Kidney capillary endothelial cell (primary cell): ENCODE results near the gene ANO10.

Source experiments
- DNase-seq: peaks from one replicate; pipeline ENCODE4 v3.0.0-alpha.2; 2018; ENCODE audit warnings: low spot score

Gene ANO10

GRCh38 chr3:43346978-43347749 is 274.6 kb downstream of the ANO10 start:
- no peak for DNase-seq

GRCh38 chr3:43345877-43346276 is 275.9 kb downstream of the ANO10 start:
- no peak for DNase-seq

- DNase-seq = no peak
These were observed 276.6 kb downstream of the ANO10 start for GRCh38 chr3:43345246-43345645.

GRCh38 chr3:43344520-43344919 is 277.3 kb downstream of the ANO10 start:
- DNase-seq = no peak

GRCh38 chr3:43343815-43344214 is 278.0 kb downstream of the ANO10 start:
- no peak for DNase-seq

GRCh38 chr3:43343185-43343584 is 278.6 kb downstream of the ANO10 start:
- DNase-seq = no peak

- DNase-seq = no peak
These were observed 280.0 kb downstream of the ANO10 start for GRCh38 chr3:43341788-43342187.

- DNase-seq = no peak
These were observed 281.4 kb downstream of the ANO10 start for GRCh38 chr3:43340403-43340802.

- DNase-seq = no peak
These were observed 283.5 kb downstream of the ANO10 start for GRCh38 chr3:43338295-43338694.

GRCh38 chr3:43335799-43336198 is 286.0 kb downstream of the ANO10 start:
- DNase-seq = no peak

- DNase-seq = no peak
These were observed 286.8 kb downstream of the ANO10 start for GRCh38 chr3:43334976-43335375.

- DNase-seq = no peak
These were observed 290.4 kb downstream of the ANO10 start for GRCh38 chr3:43331381-43331780.

GRCh38 chr3:43330981-43331380 is 290.8 kb downstream of the ANO10 start:
- DNase-seq = no peak

GRCh38 chr3:43328653-43329052 is 293.2 kb downstream of the ANO10 start:
- DNase-seq = no peak

- no peak for DNase-seq
These were observed 294.2 kb downstream of the ANO10 start for GRCh38 chr3:43327582-43327979.

GRCh38 chr3:43326891-43327581 is 294.8 kb downstream of the ANO10 start:
- no peak for DNase-seq

GRCh38 chr3:43323541-43323940 is 298.3 kb downstream of the ANO10 start:
- no peak for DNase-seq

- DNase-seq = no peak
These were observed 301.5 kb downstream of the ANO10 start for GRCh38 chr3:43320288-43320687.

GRCh38 chr3:43319794-43320193 is 302.0 kb downstream of the ANO10 start:
- no peak for DNase-seq

GRCh38 chr3:43319376-43319775 is 302.4 kb downstream of the ANO10 start:
- no peak for DNase-seq

GRCh38 chr3:43317461-43318316 is 304.1 kb downstream of the ANO10 start:
- no peak for DNase-seq

GRCh38 chr3:43316783-43317460 is 304.9 kb downstream of the ANO10 start:
- DNase-seq = no peak
